Measurements from ENCODE around the gene ZFP1. TPM values are rescaled to one million over a fixed set of nuclear protein-coding genes. Genes with fewer than 3 reads are reported as not detected.

Gene ZFP1
- total and polyA plus RNA-seq, 7 donors, result 0.60 to 17.5 (median 9.2) TPM

DNA sequence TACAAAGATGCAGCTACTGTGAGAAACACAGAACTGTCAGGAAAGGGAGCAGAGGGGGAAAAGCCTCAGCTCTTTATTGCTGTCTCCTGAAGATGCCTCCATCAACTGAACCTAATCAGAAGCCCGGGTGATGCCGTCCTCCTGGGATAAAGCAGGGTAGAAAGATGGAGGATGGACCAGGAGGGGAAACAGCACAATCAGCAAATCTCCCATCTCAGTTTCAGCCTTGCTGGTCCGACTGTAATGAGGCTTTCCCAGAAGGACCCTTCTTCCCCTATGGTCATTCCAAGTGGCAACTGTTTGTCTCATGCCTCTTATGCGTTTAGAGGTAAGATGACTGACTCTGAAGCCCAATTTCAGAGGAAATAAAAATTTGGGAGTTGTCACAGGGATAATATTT is 24.3 kb downstream of the ZFP1 start:
- Histone ChIP-seq H3K27ac (no peak overlapping the region), H3K36me3 (peaks cover 20 to 39% (median 30%) of the 10 kb centered on the region in 4 donors), H3K27me3 (no peaks in the 10 kb centered on the region), H3K4me1 (no peaks in the 10 kb centered on the region), H3K4me3 (no peak overlapping the region), H3K9me3 (peaks cover 6 to 43% (median 15%) of the 10 kb centered on the region in 4 donors)
- 97 to 99% methylated on average over 4 of the region's 4 CpGs for WGBS, 2 donors
- no peak for DNase-seq
- TF ChIP-seq POLR2A (IDR thresholded peaks at IDR 0.05) (no peak), POLR2AphosphoS5 (IDR thresholded peaks at IDR 0.05) (no peak), EP300 (IDR thresholded peaks at IDR 0.05) (no peak)
- TF ChIP-seq, protein P1, sequence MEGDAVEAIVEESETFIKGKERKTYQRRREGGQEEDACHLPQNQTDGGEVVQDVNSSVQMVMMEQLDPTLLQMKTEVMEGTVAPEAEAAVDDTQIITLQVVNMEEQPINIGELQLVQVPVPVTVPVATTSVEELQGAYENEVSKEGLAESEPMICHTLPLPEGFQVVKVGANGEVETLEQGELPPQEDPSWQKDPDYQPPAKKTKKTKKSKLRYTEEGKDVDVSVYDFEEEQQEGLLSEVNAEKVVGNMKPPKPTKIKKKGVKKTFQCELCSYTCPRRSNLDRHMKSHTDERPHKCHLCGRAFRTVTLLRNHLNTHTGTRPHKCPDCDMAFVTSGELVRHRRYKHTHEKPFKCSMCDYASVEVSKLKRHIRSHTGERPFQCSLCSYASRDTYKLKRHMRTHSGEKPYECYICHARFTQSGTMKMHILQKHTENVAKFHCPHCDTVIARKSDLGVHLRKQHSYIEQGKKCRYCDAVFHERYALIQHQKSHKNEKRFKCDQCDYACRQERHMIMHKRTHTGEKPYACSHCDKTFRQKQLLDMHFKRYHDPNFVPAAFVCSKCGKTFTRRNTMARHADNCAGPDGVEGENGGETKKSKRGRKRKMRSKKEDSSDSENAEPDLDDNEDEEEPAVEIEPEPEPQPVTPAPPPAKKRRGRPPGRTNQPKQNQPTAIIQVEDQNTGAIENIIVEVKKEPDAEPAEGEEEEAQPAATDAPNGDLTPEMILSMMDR (IDR thresholded peaks at IDR 0.05), result no peak
- intact Hi-C loops (cut with DNase I), result no loop called here

DNA sequence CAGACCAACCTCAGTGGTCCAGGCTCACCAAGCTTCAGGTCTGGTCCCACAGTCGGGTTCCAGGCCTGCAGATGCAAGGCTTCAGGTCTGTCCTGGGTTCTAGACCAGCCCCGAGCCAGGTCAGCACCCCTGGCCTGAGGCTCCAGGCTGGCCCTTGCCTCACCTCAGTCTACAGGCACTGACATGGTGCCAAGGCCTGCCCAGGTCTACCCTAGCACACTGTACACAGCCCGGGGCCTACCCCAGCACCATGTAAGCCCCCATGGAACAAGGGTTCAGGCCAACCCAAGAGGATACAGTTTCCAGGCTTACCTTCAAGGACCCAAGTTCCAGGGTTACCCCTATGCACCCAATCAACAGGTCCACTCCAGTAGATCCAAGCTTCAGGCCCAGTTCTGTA is 26.8 kb downstream of the ZFP1 start:
- Histone ChIP-seq H3K4me3 (no peak overlapping the region), H3K9me3 (peaks cover 6 to 23% (median 10%) of the 10 kb centered on the region in 4 donors), H3K4me1 (no peaks in the 10 kb centered on the region), H3K36me3 (peaks cover 3 to 14% (median 5%) of the 10 kb centered on the region in 4 donors), H3K27me3 (no peaks in the 10 kb centered on the region), H3K27ac (no peak overlapping the region)
- 94 to 96% methylated on average over 3 of the region's 3 CpGs for WGBS, 2 donors
- intact Hi-C loops (cut with DNase I), result no loop called here
- TF ChIP-seq POLR2A (IDR thresholded peaks at IDR 0.05) (no peak), EP300 (IDR thresholded peaks at IDR 0.05) (no peak), POLR2AphosphoS5 (IDR thresholded peaks at IDR 0.05) (no peak)
- DNase-seq, result no peak

DNA sequence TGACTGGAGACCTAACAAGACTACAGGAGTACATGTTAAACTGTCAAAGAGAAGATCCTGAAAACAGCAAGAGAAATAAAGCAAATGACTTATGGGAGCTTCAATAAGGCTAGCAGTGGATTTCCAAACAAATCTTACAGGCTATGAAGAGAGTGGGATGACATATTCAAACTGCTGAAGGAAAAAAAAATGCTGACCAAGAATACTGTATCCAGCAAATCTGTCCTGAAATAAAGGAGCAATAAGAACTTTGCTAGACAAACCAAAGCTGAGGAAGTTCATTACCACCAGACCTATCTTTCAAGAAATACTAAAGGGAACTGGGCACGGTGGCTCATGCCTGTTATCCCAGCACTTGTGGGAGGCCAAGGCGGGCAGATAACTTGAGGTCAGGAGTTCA is 28.6 kb downstream of the ZFP1 start:
- H3K36me3 ChIP-seq, result no peaks in the 10 kb centered on the region
- intact Hi-C loops (cut with DNase I), result no loop called here

DNA sequence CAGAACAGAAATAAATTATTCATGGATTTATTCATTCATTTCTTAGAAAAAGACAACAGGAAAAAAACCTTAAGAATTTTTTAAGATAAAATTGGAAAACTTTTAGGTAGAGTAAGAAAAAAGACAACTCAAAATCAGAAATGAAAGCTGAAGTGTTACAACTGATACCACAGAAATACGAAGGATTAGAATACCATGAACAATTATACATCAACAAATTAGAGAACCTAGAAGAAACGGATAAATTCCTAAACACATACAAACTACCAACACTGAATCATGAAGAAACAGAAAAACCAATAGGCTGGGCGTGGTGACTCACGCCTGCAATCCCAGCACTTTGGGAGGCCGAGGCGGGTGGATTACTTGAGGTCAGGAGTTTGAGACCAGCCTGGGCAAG is 30.9 kb downstream of the ZFP1 start:
- no peak for DNase-seq
- Histone ChIP-seq H3K9me3 (peaks cover 6 to 14% (median 7%) of the 10 kb centered on the region in 4 donors), H3K27ac (no peak overlapping the region), H3K27me3 (no peaks in the 10 kb centered on the region), H3K4me3 (no peak overlapping the region), H3K4me1 (no peaks in the 10 kb centered on the region), H3K36me3 (no peaks in the 10 kb centered on the region)
- intact Hi-C loops (cut with DNase I), result no loop called here
- 90 to 92% methylated on average over 6 of the region's 6 CpGs for WGBS, 2 donors
- TF ChIP-seq, protein P1 (IDR thresholded peaks at IDR 0.05), result no peak
- no peak for TF ChIP-seq POLR2AphosphoS5 (IDR thresholded peaks at IDR 0.05)

More for the DNA sequence above, 28.6 kb downstream of the ZFP1 start:
- WGBS, 2 donors, result 95 to 97% methylated on average over 2 of the region's 2 CpGs
- DNase-seq, result no peak
- Histone ChIP-seq H3K4me3 (no peak overlapping the region), H3K4me1 (no peaks in the 10 kb centered on the region), H3K27me3 (no peaks in the 10 kb centered on the region), H3K9me3 (peaks cover 6 to 18% (median 7%) of the 10 kb centered on the region in 4 donors), H3K27ac (no peak overlapping the region)
- no peak for TF ChIP-seq EP300 (IDR thresholded peaks at IDR 0.05)
- no peak for TF ChIP-seq POLR2AphosphoS5 (IDR thresholded peaks at IDR 0.05)

DNA sequence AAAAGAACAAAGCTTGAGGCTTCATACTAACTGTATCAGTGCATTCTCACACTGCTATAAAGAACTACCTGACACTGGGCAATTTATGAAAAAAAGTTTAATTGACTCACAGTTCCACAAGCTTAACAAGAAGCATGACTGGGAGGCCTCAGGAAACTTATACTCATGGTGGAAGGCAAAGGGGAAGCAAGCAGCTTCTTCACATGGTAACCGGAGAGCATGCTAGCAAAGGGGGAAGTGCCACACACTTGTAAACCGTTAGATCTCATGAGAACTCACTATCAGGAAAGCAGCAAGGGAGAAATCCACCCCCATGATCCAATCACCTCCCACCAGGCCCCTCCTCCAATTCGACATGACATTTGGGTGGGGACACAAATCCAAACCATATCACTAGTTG is 33.3 kb downstream of the ZFP1 start:
- TF ChIP-seq, protein P1 (IDR thresholded peaks at IDR 0.05), result no peak
- TF ChIP-seq POLR2AphosphoS5 (IDR thresholded peaks at IDR 0.05) (no peak), POLR2A (IDR thresholded peaks at IDR 0.05) (no peak), EP300 (IDR thresholded peaks at IDR 0.05) (no peak)
- no peak overlapping the region for H3K4me3 ChIP-seq
- DNase-seq, result no peak
- no peaks in the 10 kb centered on the region for H3K36me3 ChIP-seq
- no peaks in the 10 kb centered on the region for H3K4me1 ChIP-seq
- intact Hi-C loops (cut with DNase I), result no loop called here
- no peak overlapping the region for H3K27ac ChIP-seq
- H3K9me3 ChIP-seq, result peaks cover 3 to 7% (median 4%) of the 10 kb centered on the region in 4 donors
- 25 to 41% methylated on average over 3 of the region's 3 CpGs for WGBS, 2 donors
- H3K27me3 ChIP-seq, result no peaks in the 10 kb centered on the region

DNA sequence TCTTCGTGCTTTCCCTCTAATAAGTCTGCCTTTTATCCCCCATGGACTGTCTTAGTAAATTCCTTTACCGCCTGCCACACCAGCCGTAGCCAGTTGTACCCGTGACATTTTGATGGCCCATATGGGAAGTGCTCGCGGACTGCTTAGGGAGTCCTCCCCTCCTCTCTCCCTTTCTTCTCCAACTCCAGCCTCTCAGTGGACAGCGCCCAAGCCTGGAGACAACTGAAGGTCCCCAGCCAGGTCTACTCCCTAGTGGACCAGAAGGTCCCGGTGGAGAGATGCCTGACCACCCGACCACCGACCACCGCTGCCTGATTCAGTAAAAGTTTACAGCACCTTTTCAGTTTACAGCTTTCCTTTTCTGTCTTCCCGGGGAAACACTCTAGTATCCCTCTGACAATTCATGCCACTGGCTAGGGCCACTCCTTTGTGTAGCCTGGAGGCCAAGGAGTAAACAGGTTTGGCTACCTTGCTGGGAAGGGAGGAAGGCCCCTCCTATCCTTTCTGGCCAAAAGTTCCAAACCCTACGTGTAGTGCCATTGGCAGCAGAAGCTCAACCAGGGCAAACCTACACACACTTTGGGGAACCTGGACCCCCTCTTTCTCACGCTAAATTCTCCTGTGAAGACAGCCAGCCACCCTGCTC is 40.6 kb downstream of the ZFP1 start:
- Histone ChIP-seq H3K4me3 (no peak overlapping the region), H3K27me3 (no peaks in the 10 kb centered on the region), H3K27ac (no peak overlapping the region), H3K36me3 (no peaks in the 10 kb centered on the region), H3K4me1 (no peaks in the 10 kb centered on the region), H3K9me3 (no peaks in the 10 kb centered on the region)
- 65 to 81% methylated on average over 14 of the region's 14 CpGs for WGBS, 2 donors
- TF ChIP-seq, protein P1 (IDR thresholded peaks at IDR 0.05), result no peak
- TF ChIP-seq POLR2AphosphoS5 (IDR thresholded peaks at IDR 0.05) (no peak), POLR2A (IDR thresholded peaks at IDR 0.05) (no peak), EP300 (IDR thresholded peaks at IDR 0.05) (no peak)
- DNase-seq, result no peak
- intact Hi-C loops (cut with DNase I), result no loop called here
